ENCODE results near the gene RERG. TPM values are rescaled to one million over a fixed set of nuclear protein-coding genes. Genes with fewer than 3 reads are reported as not detected.

The RERG gene
- total RNA-seq, 6 experiments from 2014 or later: not detected

- Mint-ChIP-seq H3K4me3 (no peak overlapping the region), H3K9me3 (no peaks in the 10 kb centered on the region; the same call in 1 of the 2 replicates), H3K27me3 (ENCODE audit: insufficient read depth) (peaks cover 2% of the 10 kb centered on the region; the same call in 1 of the 2 replicates), H3K36me3 (ENCODE audit: low read depth) (no peaks in the 10 kb centered on the region), H3K4me1 (ENCODE audit: low read depth) (no peaks in the 10 kb centered on the region), H3K27ac (no peak overlapping the region)
- no peak for DNase-seq
- TF ChIP-seq CTCF (IDR thresholded peaks at IDR 0.05): no peak
Measured at GRCh38 chr12:15116983-15117382, 104.2 kb downstream of the RERG start.

- Mint-ChIP-seq H3K36me3 (ENCODE audit: low read depth) (no peaks in the 10 kb centered on the region), H3K4me1 (ENCODE audit: low read depth) (no peaks in the 10 kb centered on the region), H3K9me3 (peaks cover 4% of the 10 kb centered on the region; the same call in 1 of the 2 replicates), H3K4me3 (no peak overlapping the region), H3K27ac (no peak overlapping the region), H3K27me3 (ENCODE audit: insufficient read depth) (peaks cover 2% of the 10 kb centered on the region; the same call in 1 of the 2 replicates)
- DNase-seq: no peak
- no peak for TF ChIP-seq CTCF (IDR thresholded peaks at IDR 0.05)
Measured at GRCh38 chr12:15116086-15116485, 105.1 kb downstream of the RERG start.

GRCh38 chr12:15115434-15115833 lies 105.8 kb downstream of the RERG start:
- Mint-ChIP-seq H3K27me3 (ENCODE audit: insufficient read depth) (peaks cover 2% of the 10 kb centered on the region; the same call in 1 of the 2 replicates), H3K36me3 (ENCODE audit: low read depth) (no peaks in the 10 kb centered on the region; the same call in 1 of the 2 replicates), H3K27ac (no peak overlapping the region), H3K4me3 (no peak overlapping the region), H3K4me1 (ENCODE audit: low read depth) (no peaks in the 10 kb centered on the region), H3K9me3 (peaks cover 9% of the 10 kb centered on the region)
- TF ChIP-seq CTCF (IDR thresholded peaks at IDR 0.05): no peak
- no peak for DNase-seq

- H3K4me3 Mint-ChIP-seq: no peak overlapping the region
- peaks cover 2% of the 10 kb centered on the region; the same call in 1 of the 2 replicates for H3K27me3 Mint-ChIP-seq (ENCODE audit: insufficient read depth)
- TF ChIP-seq CTCF (IDR thresholded peaks at IDR 0.05): no peak
- peaks cover 9% of the 10 kb centered on the region for H3K9me3 Mint-ChIP-seq
- no peaks in the 10 kb centered on the region; the same call in 1 of the 2 replicates for H3K36me3 Mint-ChIP-seq (ENCODE audit: low read depth)
- H3K27ac Mint-ChIP-seq: no peak overlapping the region
- DNase-seq: no peak
- H3K4me1 Mint-ChIP-seq (ENCODE audit: low read depth): no peaks in the 10 kb centered on the region
Measured at GRCh38 chr12:15114501-15114900, 106.7 kb downstream of the RERG start.

GRCh38 chr12:15092826-15093225 lies 128.4 kb downstream of the RERG start:
- H3K9me3 Mint-ChIP-seq: peaks cover 17% of the 10 kb centered on the region

More at GRCh38 chr12:15092826-15093225, 128.4 kb downstream of the RERG start:
- no peak for TF ChIP-seq CTCF (IDR thresholded peaks at IDR 0.05)
- Mint-ChIP-seq H3K27ac (no peak overlapping the region), H3K36me3 (ENCODE audit: low read depth) (no peaks in the 10 kb centered on the region), H3K4me1 (ENCODE audit: low read depth) (no peaks in the 10 kb centered on the region), H3K4me3 (no peak overlapping the region), H3K27me3 (ENCODE audit: insufficient read depth) (peaks cover 1% of the 10 kb centered on the region)
- no peak for DNase-seq
